Measurements from ENCODE around the gene CCDC107.
A peak's percentile ranks its signal among the peaks of the same experiment; 100 is the strongest.

Gene CCDC107

GRCh38 chr9:35675732-35676392, 17.8 kb downstream of the CCDC107 start:
- Mint-ChIP-seq H3K4me3 (peak overlapping the region; percentile 66), H3K36me3 (ENCODE audit: low read depth) (no peaks in the 10 kb centered on the region), H3K4me1 (ENCODE audit: low read depth) (peaks cover 9% of the 10 kb centered on the region), H3K9me3 (no peaks in the 10 kb centered on the region), H3K27me3 (peaks cover 46% of the 10 kb centered on the region), H3K27ac (no peak overlapping the region)
- intact Hi-C loops (cut with micrococcal nuclease): no loop called here

DNA sequence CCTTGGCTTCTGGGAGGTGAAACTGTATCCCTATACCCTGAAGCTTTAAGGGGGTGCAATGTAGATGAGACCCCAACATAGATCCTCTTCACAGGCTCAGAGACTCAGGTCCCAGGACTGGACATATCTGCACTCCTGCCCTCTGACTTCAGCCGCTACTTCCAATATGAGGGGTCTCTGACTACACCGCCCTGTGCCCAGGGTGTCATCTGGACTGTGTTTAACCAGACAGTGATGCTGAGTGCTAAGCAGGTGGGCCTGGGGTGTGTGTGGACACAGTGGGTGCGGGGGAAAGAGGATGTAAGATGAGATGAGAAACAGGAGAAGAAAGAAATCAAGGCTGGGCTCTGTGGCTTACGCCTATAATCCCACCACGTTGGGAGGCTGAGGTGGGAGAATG, 21.0 kb downstream of the CCDC107 start:
- Mint-ChIP-seq H3K27ac (no peak overlapping the region), H3K4me1 (ENCODE audit: low read depth) (peaks cover 19% of the 10 kb centered on the region), H3K27me3 (peaks cover 43% of the 10 kb centered on the region), H3K36me3 (ENCODE audit: low read depth) (no peaks in the 10 kb centered on the region), H3K9me3 (no peaks in the 10 kb centered on the region), H3K4me3 (no peak overlapping the region)
- intact Hi-C loops (cut with micrococcal nuclease): no loop called here

DNA sequence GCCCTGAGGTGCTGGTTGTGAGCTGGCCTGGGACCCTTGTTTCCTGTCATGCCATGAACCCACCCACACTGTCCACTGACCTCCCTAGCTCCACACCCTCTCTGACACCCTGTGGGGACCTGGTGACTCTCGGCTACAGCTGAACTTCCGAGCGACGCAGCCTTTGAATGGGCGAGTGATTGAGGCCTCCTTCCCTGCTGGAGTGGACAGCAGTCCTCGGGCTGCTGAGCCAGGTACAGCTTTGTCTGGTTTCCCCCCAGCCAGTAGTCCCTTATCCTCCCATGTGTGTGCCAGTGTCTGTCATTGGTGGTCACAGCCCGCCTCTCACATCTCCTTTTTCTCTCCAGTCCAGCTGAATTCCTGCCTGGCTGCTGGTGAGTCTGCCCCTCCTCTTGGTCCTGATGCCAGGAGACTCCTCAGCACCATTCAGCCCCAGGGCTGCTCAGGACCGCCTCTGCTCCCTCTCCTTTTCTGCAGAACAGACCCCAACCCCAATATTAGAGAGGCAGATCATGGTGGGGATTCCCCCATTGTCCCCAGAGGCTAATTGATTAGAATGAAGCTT, 21.8 kb downstream of the CCDC107 start:
- H3K36me3 Mint-ChIP-seq (ENCODE audit: low read depth): no peaks in the 10 kb centered on the region
- no peaks in the 10 kb centered on the region for H3K9me3 Mint-ChIP-seq
- no peak overlapping the region for H3K4me3 Mint-ChIP-seq
- H3K27me3 Mint-ChIP-seq: peaks cover 36% of the 10 kb centered on the region
- intact Hi-C loops (cut with micrococcal nuclease): no loop called here
- peaks cover 19% of the 10 kb centered on the region for H3K4me1 Mint-ChIP-seq (ENCODE audit: low read depth)
- H3K27ac Mint-ChIP-seq: no peak overlapping the region

GRCh38 chr9:35680331-35681105, 22.4 kb downstream of the CCDC107 start:
- H3K36me3 Mint-ChIP-seq (ENCODE audit: low read depth): peaks cover 5% of the 10 kb centered on the region
- H3K27ac Mint-ChIP-seq: no peak overlapping the region
- H3K27me3 Mint-ChIP-seq: peaks cover 30% of the 10 kb centered on the region
- intact Hi-C loops (cut with micrococcal nuclease): no loop called here
- H3K4me3 Mint-ChIP-seq: no peak overlapping the region
- peaks cover 19% of the 10 kb centered on the region for H3K4me1 Mint-ChIP-seq (ENCODE audit: low read depth)
- no peaks in the 10 kb centered on the region for H3K9me3 Mint-ChIP-seq

GRCh38 chr9:35681341-35682002, 23.4 kb downstream of the CCDC107 start:
- H3K4me1 Mint-ChIP-seq (ENCODE audit: low read depth): peaks cover 12% of the 10 kb centered on the region
- H3K9me3 Mint-ChIP-seq: no peaks in the 10 kb centered on the region
- no peak overlapping the region for H3K27ac Mint-ChIP-seq
- peaks cover 7% of the 10 kb centered on the region for H3K36me3 Mint-ChIP-seq (ENCODE audit: low read depth)
- peaks cover 21% of the 10 kb centered on the region for H3K27me3 Mint-ChIP-seq
- no peak overlapping the region for H3K4me3 Mint-ChIP-seq
- intact Hi-C loops (cut with micrococcal nuclease): no loop called here

DNA sequence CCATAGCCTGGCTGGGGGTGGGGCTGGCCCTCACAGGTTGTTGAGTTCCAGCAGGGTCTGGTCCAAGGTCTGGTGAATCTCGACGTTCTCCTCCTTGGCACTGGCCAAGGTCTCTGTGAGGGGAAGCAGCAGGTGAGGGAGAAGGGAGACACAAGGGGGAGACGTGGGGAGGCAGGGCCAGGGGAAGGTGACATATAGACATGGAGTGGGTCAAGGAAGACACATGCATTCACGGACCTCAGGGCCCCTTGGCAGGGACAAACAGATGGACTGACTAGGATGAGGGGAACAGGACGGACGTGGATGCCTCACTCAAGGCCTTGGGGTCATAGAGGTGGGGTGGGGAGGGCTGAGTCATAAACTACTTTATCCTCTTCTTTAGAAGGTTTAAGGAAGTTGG, 24.0 kb downstream of the CCDC107 start:
- intact Hi-C loops (cut with micrococcal nuclease): no loop called here
- H3K27me3 Mint-ChIP-seq: peaks cover 17% of the 10 kb centered on the region
- H3K36me3 Mint-ChIP-seq (ENCODE audit: low read depth): peaks cover 7% of the 10 kb centered on the region
- H3K27ac Mint-ChIP-seq: no peak overlapping the region
- H3K9me3 Mint-ChIP-seq: no peaks in the 10 kb centered on the region
- peaks cover 11% of the 10 kb centered on the region for H3K4me1 Mint-ChIP-seq (ENCODE audit: low read depth)
- no peak overlapping the region for H3K4me3 Mint-ChIP-seq

- intact Hi-C loops (cut with micrococcal nuclease): no loop called here
- Mint-ChIP-seq H3K9me3 (no peaks in the 10 kb centered on the region), H3K27ac (no peak overlapping the region), H3K27me3 (peaks cover 18% of the 10 kb centered on the region), H3K36me3 (ENCODE audit: low read depth) (peaks cover 7% of the 10 kb centered on the region), H3K4me3 (no peak overlapping the region), H3K4me1 (ENCODE audit: low read depth) (peaks cover 16% of the 10 kb centered on the region)
These were observed 24.6 kb downstream of the CCDC107 start for GRCh38 chr9:35682520-35683315.

DNA sequence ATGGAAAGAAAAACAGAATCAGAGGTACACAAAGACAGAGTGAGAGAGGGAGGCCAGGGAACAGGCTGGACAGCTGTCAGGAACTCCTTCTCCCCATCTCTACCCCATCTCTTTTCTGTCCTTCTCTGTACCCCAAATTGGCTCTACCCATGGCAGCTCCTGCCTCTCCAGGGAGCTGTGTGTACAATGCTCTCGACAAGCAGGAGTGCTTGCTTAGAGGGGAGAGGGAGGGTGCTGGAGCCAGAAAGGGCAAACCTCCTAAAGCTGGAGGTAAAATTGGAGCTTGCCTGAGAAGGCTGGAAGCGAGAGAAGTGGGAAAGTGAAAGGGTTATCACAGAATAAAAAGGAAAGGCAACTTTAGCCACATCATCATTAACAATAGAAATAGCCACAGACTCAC, 25.2 kb downstream of the CCDC107 start:
- intact Hi-C loops (cut with micrococcal nuclease): no loop called here
- Mint-ChIP-seq H3K36me3 (ENCODE audit: low read depth) (peaks cover 7% of the 10 kb centered on the region), H3K4me3 (no peak overlapping the region), H3K27me3 (peaks cover 21% of the 10 kb centered on the region), H3K9me3 (no peaks in the 10 kb centered on the region), H3K4me1 (ENCODE audit: low read depth) (peaks cover 16% of the 10 kb centered on the region), H3K27ac (no peak overlapping the region)

DNA sequence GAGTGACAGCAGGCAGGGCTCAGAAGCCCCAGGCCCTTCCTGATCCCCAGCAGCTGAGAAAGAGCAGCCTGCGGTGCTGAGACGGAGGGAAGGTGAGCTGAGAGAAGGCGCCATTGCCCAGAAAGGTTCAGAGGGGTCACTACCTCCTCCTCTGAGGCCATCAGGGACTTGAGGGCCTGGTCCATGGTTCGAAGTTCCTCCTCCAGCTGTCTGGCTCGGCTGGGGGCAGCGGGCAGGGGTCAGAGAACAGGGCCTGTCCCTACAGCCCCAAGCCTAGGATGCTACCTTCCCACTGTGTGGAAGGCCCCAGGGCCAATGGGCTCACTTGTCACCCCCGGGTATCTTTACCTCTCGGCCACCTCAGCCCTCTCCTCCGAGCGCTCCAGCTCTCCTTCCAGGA, 26.8 kb downstream of the CCDC107 start:
- Mint-ChIP-seq H3K9me3 (no peaks in the 10 kb centered on the region), H3K27ac (no peak overlapping the region), H3K4me3 (no peak overlapping the region), H3K27me3 (peaks cover 21% of the 10 kb centered on the region), H3K36me3 (ENCODE audit: low read depth) (peaks cover 7% of the 10 kb centered on the region), H3K4me1 (ENCODE audit: low read depth) (peaks cover 30% of the 10 kb centered on the region)
- intact Hi-C loops (cut with micrococcal nuclease): no loop called here

- intact Hi-C loops (cut with micrococcal nuclease): no loop called here
- H3K4me1 Mint-ChIP-seq (ENCODE audit: low read depth): peaks cover 31% of the 10 kb centered on the region
- H3K9me3 Mint-ChIP-seq: no peaks in the 10 kb centered on the region
- peaks cover 23% of the 10 kb centered on the region for H3K27me3 Mint-ChIP-seq
- no peak overlapping the region for H3K4me3 Mint-ChIP-seq
- H3K27ac Mint-ChIP-seq: no peak overlapping the region
- peaks cover 8% of the 10 kb centered on the region for H3K36me3 Mint-ChIP-seq (ENCODE audit: low read depth)
These were observed 27.4 kb downstream of the CCDC107 start for GRCh38 chr9:35685506-35685905.

DNA sequence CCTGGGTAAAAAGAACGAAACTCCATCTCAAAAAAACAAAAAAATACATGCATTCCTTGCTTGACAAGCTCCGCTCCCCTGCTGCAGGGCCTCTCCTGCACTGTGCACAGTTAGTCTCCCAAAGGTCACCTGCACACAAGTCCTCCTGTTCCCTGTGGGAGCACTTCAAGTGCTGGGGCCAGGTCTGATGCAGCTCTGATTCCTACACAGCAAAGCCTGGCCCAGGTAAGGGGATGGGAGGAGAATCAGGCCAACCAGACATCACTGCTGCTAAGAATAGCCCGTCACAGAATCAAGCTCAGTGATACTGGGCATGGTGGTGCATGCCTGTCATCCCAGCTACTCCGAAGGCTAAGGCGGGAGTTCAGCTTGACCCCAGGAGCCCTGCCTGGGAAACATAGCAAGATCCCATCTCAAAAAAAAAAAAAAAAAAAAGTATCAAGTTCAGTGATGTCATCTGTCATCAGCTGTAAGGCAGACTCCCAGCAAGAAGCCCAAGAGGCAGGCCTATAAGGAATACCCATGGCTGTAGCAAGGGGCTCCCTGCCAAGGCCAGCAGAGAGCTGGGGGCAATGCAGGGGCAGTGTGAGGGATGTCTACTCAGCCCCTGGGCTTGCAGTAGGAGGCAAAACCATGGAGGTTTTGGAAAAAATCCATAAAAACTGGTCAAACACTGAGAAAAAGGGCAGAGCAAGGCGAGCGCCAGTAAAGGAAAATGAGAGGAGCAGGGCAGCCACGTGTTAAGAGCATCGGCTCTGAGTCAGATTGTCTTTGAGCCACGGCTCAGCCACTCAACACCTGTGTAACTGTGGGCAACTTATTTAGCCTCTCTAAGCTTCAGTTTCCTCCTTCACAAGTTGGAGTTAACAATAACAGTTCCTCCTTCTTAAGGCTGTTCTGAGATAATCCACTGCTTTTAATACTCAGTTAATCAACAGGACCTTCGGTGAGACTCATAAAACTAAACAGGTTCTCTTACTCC, 28.4 kb downstream of the CCDC107 start:
- H3K27ac Mint-ChIP-seq: no peak overlapping the region
- H3K9me3 Mint-ChIP-seq: no peaks in the 10 kb centered on the region
- H3K4me3 Mint-ChIP-seq: no peak overlapping the region
- intact Hi-C loops (cut with micrococcal nuclease): no loop called here
- H3K36me3 Mint-ChIP-seq (ENCODE audit: low read depth): peaks cover 13% of the 10 kb centered on the region
- H3K27me3 Mint-ChIP-seq: peaks cover 24% of the 10 kb centered on the region
- H3K4me1 Mint-ChIP-seq (ENCODE audit: low read depth): peaks cover 41% of the 10 kb centered on the region

GRCh38 chr9:35687306-35687705, 29.2 kb downstream of the CCDC107 start:
- no peak overlapping the region for H3K27ac Mint-ChIP-seq
- intact Hi-C loops (cut with micrococcal nuclease): no loop called here

More at GRCh38 chr9:35687306-35687705, 29.2 kb downstream of the CCDC107 start:
- no peak overlapping the region for H3K4me3 Mint-ChIP-seq
- H3K9me3 Mint-ChIP-seq: no peaks in the 10 kb centered on the region
- H3K4me1 Mint-ChIP-seq (ENCODE audit: low read depth): peaks cover 42% of the 10 kb centered on the region
- H3K36me3 Mint-ChIP-seq (ENCODE audit: low read depth): peaks cover 13% of the 10 kb centered on the region
- H3K27me3 Mint-ChIP-seq: peaks cover 24% of the 10 kb centered on the region

Measured in dendritic cell treated with granulocyte-macrophage colony-stimulating factor and Interleukin-4, amounts not matched to agents 40 ng/mL and 50 ng/mL, for 4 days (primary cell).